H1 (cell line): ENCODE results near the gene GSDMA. TPM values are rescaled to one million over a fixed set of nuclear protein-coding genes. Genes with fewer than 3 reads are reported as not detected.

ENCODE experiments used
- CTCF ChIA-PET: fragments of 300-600 bp; sonication (Branson Sonifier 250); formaldehyde crosslinking; loops from one replicate; lab custom pipeline; 2021; ENCODE audit not compliant: partially characterized antibody; lab: Charles Lee
- POLR2A ChIA-PET: fragments of 300-600 bp; sonication (Branson Sonifier 250); formaldehyde crosslinking; loops from one replicate; lab custom pipeline; 2021; ENCODE audit warnings: inconsistent platforms; ENCODE audit not compliant: partially characterized antibody; lab: Charles Lee
- DNase-seq, 2 experiments: peaks; one replicate each; pipeline versions ENCODE4 v3.0.0 to v3.0.0-alpha.2; 2010 to 2022; ENCODE audit warnings: low spot score in 2 of 2, low read depth in 1 of 2, mixed read lengths in 1 of 2
- FAIRE-seq: peaks from 2 replicates; lab custom pipeline; 2011; peaks lifted over from hg19 to GRCh38; lab: Jason Lieb, UNC
- H2AFZ ChIP-seq: 2 replicates; pipeline ENCODE4 v1.8.1; 2012; ENCODE audit warnings: low read length, inconsistent platforms
- H2AK5ac ChIP-seq: 2 replicates; pipeline ENCODE4 v1.6.1; 2013; ENCODE audit warnings: low read depth, low read length
- H2BK120ac ChIP-seq: replicated peaks from 2 replicates; pipeline ENCODE3; 2013; ENCODE audit warnings: low read depth, low read length, inconsistent platforms
- H2BK12ac ChIP-seq: 2 replicates; pipeline ENCODE4 v1.6.1; 2013; ENCODE audit warnings: low read depth, low read length
- H2BK15ac ChIP-seq: 2 replicates; pipeline ENCODE4 v1.6.1; 2013; ENCODE audit warnings: low read length
- H2BK20ac ChIP-seq: 2 replicates; pipeline ENCODE4 v1.6.1; 2013; ENCODE audit warnings: low read length
- H2BK5ac ChIP-seq: 2 replicates; pipeline ENCODE4 v1.6.1; 2013; ENCODE audit warnings: low read depth, low read length
- H3K14ac ChIP-seq: 2 replicates; pipeline ENCODE4 v1.6.1; 2013; ENCODE audit warnings: inconsistent platforms; ENCODE audit not compliant: insufficient read length
- H3K18ac ChIP-seq: 2 replicates; pipeline ENCODE4 v1.6.1; 2013; ENCODE audit warnings: low read length; ENCODE audit errors: extremely low read depth
- H3K23ac ChIP-seq: 2 replicates; pipeline ENCODE4 v1.6.1; 2013; ENCODE audit warnings: inconsistent platforms; ENCODE audit not compliant: insufficient read length
- H3K23me2 ChIP-seq: 2 replicates; pipeline ENCODE4 v1.6.1; 2013; ENCODE audit warnings: low read depth, low read length
- H3K27ac ChIP-seq: 2 replicates; pipeline ENCODE4 v1.6.1; 2011; ENCODE audit warnings: low read depth, low read length, inconsistent platforms
- H3K27me3 ChIP-seq, 4 experiments: replicated peaks in 1 of 4; 1 replicate in 1 of 4; 2 replicates in 3 of 4; pipeline versions ENCODE4 v1.6.1 to v1.8.1; 2011 to 2013; ENCODE audit warnings: low read length in 3 of 4, mild to moderate bottlenecking in 3 of 4, inconsistent platforms in 2 of 4, mixed read lengths in 2 of 4, moderate library complexity in 1 of 4; ENCODE audit not compliant: control insufficient read depth in 3 of 4, insufficient read depth in 3 of 4; ENCODE audit errors: extremely low read depth in 1 of 4
- H3K36me3 ChIP-seq, 4 experiments: 2 replicates each; pipeline versions ENCODE4 v1.6.1 to v1.8.1; 2011 to 2013; ENCODE audit warnings: mild to moderate bottlenecking in 4 of 4, low read length in 3 of 4, moderate library complexity in 2 of 4, control low read depth in 1 of 4, inconsistent platforms in 1 of 4; ENCODE audit not compliant: insufficient read depth in 4 of 4, control insufficient read depth in 2 of 4
- H3K4ac ChIP-seq: replicated peaks from 2 replicates; pipeline ENCODE3; 2013; ENCODE audit warnings: low read length, low read depth, mixed read lengths, inconsistent platforms; ENCODE audit not compliant: insufficient read length
- H3K4me1 ChIP-seq, 4 experiments: replicated peaks in 1 of 4; 1 replicate in 1 of 4; 2 replicates in 3 of 4; pipeline versions ENCODE4 v1.6.1 to v1.8.1; 2011 to 2013; ENCODE audit warnings: low read length in 3 of 4, inconsistent platforms in 2 of 4, mixed read lengths in 1 of 4; ENCODE audit not compliant: insufficient read depth in 4 of 4, control insufficient read depth in 3 of 4
- H3K4me2 ChIP-seq, 2 experiments: 2 replicates each; pipeline versions ENCODE4 v1.6.1 to v1.8.1; 2011 to 2013; ENCODE audit warnings: low read depth in 2 of 2, low read length in 2 of 2, control low read depth in 1 of 2, inconsistent platforms in 1 of 2, mild to moderate bottlenecking in 1 of 2; ENCODE audit not compliant: insufficient read depth in 1 of 2
- H3K4me3 ChIP-seq, 4 experiments: fragments of 200-600, 300-600 bp in 1 of 4; sonication (generic), shearing (Covaris generic), sonication (Bioruptor Twin) in 1 of 4; 2 replicates each; pipeline versions ENCODE4 v1.5.1 to v1.8.1; 2011 to 2016; ENCODE audit warnings: low read length in 4 of 4, low read depth in 3 of 4, control low read depth in 2 of 4, inconsistent platforms in 2 of 4, mild to moderate bottlenecking in 2 of 4, mixed read lengths in 1 of 4, moderate library complexity in 1 of 4; ENCODE audit not compliant: insufficient read depth in 2 of 4; ENCODE audit errors: extremely low read depth in 1 of 4
- H3K56ac ChIP-seq: replicated peaks from 2 replicates; pipeline ENCODE3; 2013; ENCODE audit warnings: low read depth, mild to moderate bottlenecking, mixed read lengths, low read length, inconsistent platforms; ENCODE audit not compliant: insufficient read length
- H3K79me1 ChIP-seq: 2 replicates; pipeline ENCODE4 v1.6.1; 2013; ENCODE audit warnings: low read depth, low read length, control low read depth
- H3K79me2 ChIP-seq, 2 experiments: 2 replicates each; pipeline versions ENCODE4 v1.6.1 to v1.8.1; 2012 to 2013; ENCODE audit warnings: low read length in 2 of 2, mild to moderate bottlenecking in 2 of 2, inconsistent platforms in 1 of 2; ENCODE audit not compliant: insufficient read depth in 2 of 2, control insufficient read depth in 1 of 2
- H3K9ac ChIP-seq, 4 experiments: replicated peaks in 1 of 4; 1 replicate in 1 of 4; 2 replicates in 3 of 4; pipeline versions ENCODE4 v1.6.1 to v1.8.1; 2011 to 2013; ENCODE audit warnings: low read depth in 3 of 4, low read length in 3 of 4, control low read depth in 2 of 4, mild to moderate bottlenecking in 2 of 4, moderate library complexity in 2 of 4, inconsistent platforms in 1 of 4; ENCODE audit errors: extremely low read depth in 1 of 4
- H3K9me3 ChIP-seq, 2 experiments: 2 replicates each; pipeline versions ENCODE4 v1.6.1 to v1.8.1; 2012 to 2013; ENCODE audit warnings: mild to moderate bottlenecking in 2 of 2, moderate library complexity in 2 of 2, control low read depth in 1 of 2, inconsistent platforms in 1 of 2, low read depth in 1 of 2, low read length in 1 of 2, mixed read lengths in 1 of 2; ENCODE audit not compliant: insufficient read depth in 2 of 2
- H4K20me1 ChIP-seq, 2 experiments: replicated peaks in 1 of 2; 2 replicates each; pipeline versions ENCODE3 to v1.8.1; 2011 to 2013; ENCODE audit warnings: inconsistent platforms in 2 of 2, low read length in 2 of 2, mild to moderate bottlenecking in 1 of 2; ENCODE audit not compliant: insufficient read depth in 2 of 2, control insufficient read depth in 1 of 2
- H4K5ac ChIP-seq: 2 replicates; pipeline ENCODE4 v1.6.1; 2013; ENCODE audit warnings: low read length, low read depth, mixed read lengths, inconsistent platforms; ENCODE audit not compliant: insufficient read length
- H4K8ac ChIP-seq: 2 replicates; pipeline ENCODE4 v1.8.0; 2013; ENCODE audit warnings: mild to moderate bottlenecking, moderate library complexity, low read length, inconsistent platforms; ENCODE audit not compliant: insufficient read depth; ENCODE audit errors: extremely low read depth
- H4K91ac ChIP-seq: replicated peaks from 2 replicates; pipeline ENCODE3; 2013; ENCODE audit warnings: low read length, mixed read lengths, inconsistent platforms; ENCODE audit not compliant: insufficient read length
- ATF2 ChIP-seq: IDR thresholded peaks from 2 replicates; pipeline ENCODE4 v1.6.1; 2012; ENCODE audit warnings: low read length, inconsistent platforms
- CHD2 ChIP-seq: IDR thresholded peaks from 2 replicates; pipeline ENCODE4 v1.6.1; 2012; ENCODE audit warnings: low read length, improper control_type of control experiment
- E2F6 ChIP-seq: IDR thresholded peaks from 2 replicates; pipeline ENCODE4 v1.6.1; 2012; ENCODE audit warnings: inconsistent platforms
- EGR1 ChIP-seq: IDR thresholded peaks from 2 replicates; pipeline ENCODE4 v1.6.1; 2011; ENCODE audit warnings: low read depth, low read length, borderline replicate concordance
- FOSL1 ChIP-seq: IDR thresholded peaks from 2 replicates; pipeline ENCODE4 v1.6.1; 2011; ENCODE audit warnings: mild to moderate bottlenecking, low read depth, low read length, moderate library complexity; ENCODE audit not compliant: insufficient read depth
- GTF2F1 ChIP-seq: IDR thresholded peaks from 2 replicates; pipeline ENCODE4 v1.6.1; 2012; ENCODE audit warnings: low read depth, low read length, improper control_type of control experiment, borderline replicate concordance
- RNF2 ChIP-seq: fragments of 200-900, 300-1000 bp; sonication (generic); IDR thresholded peaks from 2 replicates; pipeline ENCODE4 v1.7.1; 2016; ENCODE audit warnings: borderline replicate concordance, low read depth, mild to moderate bottlenecking, antibody characterized with exemption, low read length; ENCODE audit not compliant: poor library complexity, severe bottlenecking; ENCODE audit errors: missing control alignments
- SAP30 ChIP-seq: fragments of 300-600 bp; sonication (generic); IDR thresholded peaks from 2 replicates; pipeline ENCODE4 v1.7.1; 2012; ENCODE audit warnings: low read length, moderate library complexity, mild to moderate bottlenecking, inconsistent platforms; ENCODE audit not compliant: insufficient read depth, insufficient replicate concordance
- WGBS, 2 experiments: shearing (Covaris generic) in 1 of 2; methylation state at CpG; one replicate each; pipeline versions ENCODE4 v1.1.6 to v1.1.7; 2013 to 2015; ENCODE audit warnings: low lambda C conversion rate in 2 of 2, mixed read lengths in 2 of 2, inconsistent platforms in 1 of 2, low coverage in 1 of 2, missing lambda C conversion rate in 1 of 2; ENCODE audit not compliant: insufficient replicate concordance in 2 of 2, insufficient coverage in 1 of 2, insufficient read length in 1 of 2; ENCODE audit errors: extremely low coverage in 1 of 2, missing lambda C conversion rate in 1 of 2; 5-methylcytosine and 5-hydroxymethylcytosine counted together
- polyA plus RNA-seq, 7 experiments: library from polyadenylated mRNA; depleted of rRNA in 3 of 7; stranded (reverse) in 5 of 7; unstranded in 2 of 7; fragments of >200 nt in 5 of 7; fragments of 200-250 nt in 2 of 7; gene quantifications; 1 replicate in 5 of 7; 2 replicates in 1 of 7; 4 replicates in 1 of 7; pipeline versions ENCODE4 v1.2.1 to v1.2.3, GENCODE V29; 2011 to 2013; ENCODE audit warnings: missing spikeins in 2 of 7, mixed read lengths in 2 of 7
- total RNA-seq: library from RNA; stranded (reverse); fragmentation: NEBNext Ultra II Directional; extraction: Animal tissue kit (Norgen Biotek cat#: 25700); gene quantifications from 2 replicates; pipeline ENCODE4 v1.2.1, GENCODE V29; 2021

The GSDMA gene
- total and polyA plus RNA-seq, 2 of the 8 experiments (the other 6 are each of a cell fraction or from before 2014, with no cell fraction given), result 0.03 TPM; not detected in 1

DNA sequence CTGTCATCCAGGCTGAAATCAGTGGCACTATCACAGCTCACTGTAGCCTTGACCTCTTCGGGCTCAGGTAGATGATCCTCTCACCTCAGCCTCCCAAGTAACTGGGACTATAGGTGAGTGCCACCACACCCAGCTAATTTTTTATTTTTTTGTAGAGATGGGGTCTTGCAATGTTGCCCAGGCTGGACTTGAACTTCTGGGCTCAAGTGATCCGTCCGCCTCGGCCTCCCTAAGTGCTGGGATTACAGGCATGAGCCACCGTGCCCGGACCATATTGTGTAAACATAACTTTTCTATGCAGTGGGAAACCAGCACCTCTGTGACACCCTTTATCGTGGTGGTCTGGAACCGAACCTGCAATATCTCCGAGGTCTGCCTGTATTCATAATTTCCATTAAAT is 41.3 kb downstream of the GSDMA start:
- Histone ChIP-seq H3K79me1 (no peaks in the 10 kb centered on the region), H4K5ac (no peak overlapping the region), H3K36me3 (no peaks in the 10 kb centered on the region), H3K9ac (no peak overlapping the region), H3K79me2 (no peaks in the 10 kb centered on the region), H3K9me3 (no peaks in the 10 kb centered on the region), H4K91ac (no peak overlapping the region), H3K4me3 (no peak overlapping the region), H3K4me1 (no peaks in the 10 kb centered on the region), H2BK15ac (no peak overlapping the region), H2BK5ac (no peak overlapping the region), H3K27ac (no peak overlapping the region), H4K8ac (no peak overlapping the region), H3K23me2 (no peaks in the 10 kb centered on the region), H2BK20ac (no peak overlapping the region), H2BK120ac (no peak overlapping the region), H4K20me1 (peaks cover 0 to 1% of the 10 kb centered on the region in 2 experiments), H3K56ac (no peak overlapping the region), H2AK5ac (no peak overlapping the region), H2BK12ac (no peak overlapping the region), H3K27me3 (no peaks in the 10 kb centered on the region), H2AFZ (no peak overlapping the region), H3K23ac (no peak overlapping the region), H3K14ac (no peak overlapping the region), H3K4ac (no peak overlapping the region), H3K18ac (no peak overlapping the region), H3K4me2 (no peak overlapping the region)
- no peak for TF ChIP-seq GTF2F1
- no peak for TF ChIP-seq EGR1
- no peak for TF ChIP-seq E2F6
- TF ChIP-seq ATF2, result no peak
- no peak for TF ChIP-seq FOSL1
- no peak for TF ChIP-seq RNF2
- no peak for TF ChIP-seq CHD2
- TF ChIP-seq SAP30, result no peak
- POLR2A ChIA-PET, result no interaction called here
- CTCF ChIA-PET, result interaction anchor here (0.6 to 1.3 kb wide), 2 partner anchors 23 to 25 kb away, joined by 3 read pairs; no protein-coding TSS in a partner anchor
- DNase-seq, result no peak
- no peak for FAIRE-seq
- WGBS, 2 experiments, result 97% methylated on average over 9 of the region's 9 CpGs; no CpG with 5 or more reads in 1 of the 2 experiments
